GM18505 (cell line): ENCODE data around the gene AGPAT3.

Experiments
- ATAC-seq: cut with Tn5 transposase; IDR thresholded peaks from one replicate; pipeline ENCODE4 v1.9.1; 2021; ENCODE audit not compliant: unreplicated experiment
- POLR2A ChIP-seq: IDR thresholded peaks from 4 replicates; pipeline ENCODE4 v1.6.1; 2011; ENCODE audit warnings: borderline replicate concordance; ENCODE audit not compliant: insufficient read depth, insufficient read length; ENCODE audit errors: extremely low read depth

AGPAT3 gene

DNA sequence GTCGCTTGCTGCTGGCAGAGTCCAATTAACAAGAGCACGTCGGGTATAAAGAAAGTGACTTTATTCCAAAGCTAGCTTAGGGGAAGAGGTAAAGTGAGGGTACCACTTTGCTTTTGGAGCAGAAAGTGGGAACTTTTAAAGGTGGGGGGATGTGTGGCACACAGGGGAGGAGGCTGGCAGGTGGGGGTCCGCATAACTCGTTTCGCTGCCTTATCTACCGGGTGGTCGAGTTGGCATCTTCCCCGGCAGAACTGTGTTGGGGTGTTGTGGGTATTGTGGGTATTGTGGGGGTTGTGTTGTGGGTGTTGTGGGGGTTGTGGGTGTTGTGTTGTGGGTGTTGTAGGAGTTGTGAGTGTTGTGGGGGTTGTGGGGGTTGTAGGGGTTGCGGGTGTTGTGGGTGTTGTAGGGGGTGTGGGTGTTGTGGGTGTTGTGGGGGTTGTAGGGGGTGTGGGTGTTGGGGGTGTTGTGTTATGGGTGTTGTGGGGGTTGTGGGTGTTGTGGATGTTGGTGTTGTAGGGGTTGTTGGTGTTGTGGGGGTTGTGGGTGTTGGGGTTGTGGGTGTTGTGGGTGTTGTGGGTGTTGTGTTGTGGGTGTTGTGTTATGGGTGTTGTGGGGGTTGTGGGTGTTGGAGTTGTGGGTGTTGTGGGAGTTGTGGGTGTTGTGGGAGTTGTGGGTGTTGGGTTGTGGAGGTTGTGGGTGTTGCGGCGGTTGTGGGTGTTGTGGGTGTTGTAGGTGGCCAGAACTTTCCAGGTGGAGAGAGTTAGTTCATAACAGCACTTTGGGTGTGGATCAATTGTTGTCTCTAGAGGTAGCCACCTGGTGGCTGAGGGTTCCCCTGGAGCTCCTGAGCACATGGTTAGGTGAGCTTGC is 52.7 kb downstream of the AGPAT3 start:
- TF ChIP-seq POLR2A = no peak
- ATAC-seq = no peak

- no peak for TF ChIP-seq POLR2A
- ATAC-seq = no peak
Measured at GRCh38 chr21:43918385-43918947, 53.4 kb downstream of the AGPAT3 start.

DNA sequence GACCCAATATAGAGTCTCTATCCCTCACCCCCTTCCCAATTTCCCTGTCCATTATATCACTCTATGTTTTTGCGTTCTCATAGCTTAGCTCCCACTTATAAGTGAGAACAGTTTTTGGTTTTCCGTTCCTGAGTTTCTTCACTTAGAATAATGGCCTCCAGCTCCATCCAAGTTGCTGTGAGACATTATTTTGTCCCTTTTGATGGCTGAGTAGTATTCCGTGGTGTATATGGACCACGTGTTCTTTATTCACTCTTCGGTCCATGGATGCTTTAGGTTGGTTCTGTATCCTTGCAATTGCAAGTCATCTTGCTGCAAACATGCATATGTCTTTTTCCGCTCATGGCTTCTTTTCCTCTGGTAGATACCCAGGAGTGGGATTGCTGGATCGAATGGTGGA is 54.3 kb downstream of the AGPAT3 start:
- ATAC-seq = no peak
- no peak for TF ChIP-seq POLR2A

- ATAC-seq = no peak
- TF ChIP-seq POLR2A = no peak
Measured at GRCh38 chr21:43919871-43920801, 55.1 kb downstream of the AGPAT3 start.

DNA sequence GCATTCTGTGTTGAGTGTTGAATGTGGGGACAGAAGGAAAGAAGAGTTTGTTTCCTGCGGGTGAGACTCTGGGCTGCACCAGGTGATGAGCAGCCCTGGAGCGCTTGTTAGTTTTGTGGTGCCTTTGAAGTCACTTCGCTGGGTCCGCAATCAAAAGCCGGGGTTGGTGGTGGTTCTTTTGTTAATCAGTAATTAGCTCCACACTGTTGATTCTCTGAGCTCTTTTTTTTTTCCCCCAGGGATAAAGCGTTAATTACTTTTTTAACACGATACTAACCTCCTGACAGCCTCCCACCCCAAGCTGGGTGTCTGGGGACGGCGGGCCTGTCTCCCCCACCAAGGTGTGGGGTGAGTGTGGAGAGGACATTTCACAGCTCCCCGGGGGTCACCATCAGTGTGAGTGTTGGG is 56.6 kb downstream of the AGPAT3 start:
- no peak for ATAC-seq
- TF ChIP-seq POLR2A = no peak

DNA sequence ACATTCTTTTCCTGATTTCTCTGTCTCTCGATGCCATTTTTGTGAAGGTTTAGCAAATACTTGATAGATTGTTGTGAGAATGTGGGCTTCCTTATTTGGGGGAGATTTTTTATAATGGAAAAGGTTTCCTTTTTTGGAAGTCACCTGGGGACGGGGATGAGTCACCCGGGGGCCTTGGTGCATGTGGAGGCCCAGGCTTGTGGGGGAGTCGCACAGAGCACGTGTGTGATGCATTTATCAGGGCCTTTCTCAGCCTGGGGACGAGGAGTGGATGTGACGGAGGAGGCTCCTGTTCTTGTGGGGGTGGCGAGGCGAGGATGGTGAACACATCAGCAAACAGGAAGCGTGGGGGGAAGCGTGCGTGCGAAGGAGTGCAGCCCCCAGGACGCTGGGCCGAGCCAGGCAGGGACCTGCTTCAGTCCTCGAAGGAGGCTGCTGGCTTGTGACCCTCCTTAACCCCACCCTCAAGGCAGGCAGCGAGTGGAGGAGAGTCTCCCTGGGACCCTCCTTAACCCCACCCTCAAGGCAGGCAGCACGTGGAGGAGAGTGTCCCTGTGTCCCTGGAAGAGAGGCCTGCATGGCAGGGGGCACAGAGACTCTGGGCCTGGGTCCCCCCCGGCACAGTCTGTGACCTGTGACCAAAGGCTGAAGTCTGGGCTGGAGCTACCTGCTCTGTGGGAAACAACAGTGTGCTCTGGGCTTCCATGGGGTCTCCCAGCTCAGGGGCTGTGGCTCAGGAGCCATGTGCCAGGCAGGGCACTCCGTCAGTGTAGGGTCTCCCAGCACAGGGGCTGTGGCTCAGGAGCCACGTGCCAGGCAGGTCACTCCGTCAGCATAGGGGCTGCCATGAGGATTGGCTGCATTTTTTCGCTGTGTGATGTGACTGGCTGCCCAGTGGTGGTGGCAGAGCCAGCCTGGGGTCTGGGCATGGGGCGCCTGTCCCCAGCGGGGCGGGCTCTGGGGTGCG is 57.2 kb downstream of the AGPAT3 start:
- no peak for ATAC-seq
- TF ChIP-seq POLR2A = no peak

DNA sequence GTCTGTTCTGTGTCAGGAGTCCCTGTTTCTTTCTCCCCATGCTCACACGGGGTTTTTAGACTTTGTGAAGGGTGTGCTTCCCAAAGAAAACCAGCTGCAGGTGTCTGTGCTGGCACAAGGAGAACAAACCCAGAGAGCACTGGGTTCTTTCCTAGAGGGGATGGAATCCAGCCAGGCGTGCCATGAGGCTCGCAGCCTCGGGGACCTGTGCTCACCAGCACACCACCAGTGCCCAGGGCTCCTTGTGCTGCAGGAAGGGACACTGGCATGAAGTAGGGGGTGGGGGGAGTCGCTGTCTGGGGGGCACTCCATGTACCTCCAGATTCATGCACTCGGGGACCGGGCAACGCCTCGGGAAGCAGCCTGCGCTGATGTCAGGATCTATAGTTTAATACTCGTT is 57.9 kb downstream of the AGPAT3 start:
- TF ChIP-seq POLR2A = no peak
- ATAC-seq = no peak

- ATAC-seq = no peak
- TF ChIP-seq POLR2A = no peak
Measured at GRCh38 chr21:43923391-43923790, 58.4 kb downstream of the AGPAT3 start.

GRCh38 chr21:43924421-43925095 is 59.5 kb downstream of the AGPAT3 start:
- no peak for TF ChIP-seq POLR2A
- ATAC-seq = no peak

DNA sequence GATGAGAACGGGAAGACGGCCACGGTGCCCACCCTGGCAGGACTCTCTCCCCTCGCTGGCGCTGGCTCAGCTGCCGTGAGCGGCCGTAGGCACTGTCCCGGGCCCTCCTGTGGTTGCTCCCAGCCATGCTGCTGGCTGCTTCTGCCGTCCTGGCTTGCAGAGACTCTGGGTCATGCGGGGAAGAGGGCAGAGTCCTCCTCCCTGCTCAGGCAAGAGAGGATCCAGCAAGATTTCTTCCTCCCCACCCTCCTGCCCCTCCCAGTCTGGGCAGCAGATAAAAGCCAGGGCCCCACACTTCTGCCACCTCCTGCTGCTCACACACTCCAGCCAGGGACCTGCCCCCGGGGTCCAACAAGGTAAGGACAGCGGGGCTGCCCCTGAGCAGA is 60.1 kb downstream of the AGPAT3 start:
- TF ChIP-seq POLR2A = no peak
- ATAC-seq = no peak

DNA sequence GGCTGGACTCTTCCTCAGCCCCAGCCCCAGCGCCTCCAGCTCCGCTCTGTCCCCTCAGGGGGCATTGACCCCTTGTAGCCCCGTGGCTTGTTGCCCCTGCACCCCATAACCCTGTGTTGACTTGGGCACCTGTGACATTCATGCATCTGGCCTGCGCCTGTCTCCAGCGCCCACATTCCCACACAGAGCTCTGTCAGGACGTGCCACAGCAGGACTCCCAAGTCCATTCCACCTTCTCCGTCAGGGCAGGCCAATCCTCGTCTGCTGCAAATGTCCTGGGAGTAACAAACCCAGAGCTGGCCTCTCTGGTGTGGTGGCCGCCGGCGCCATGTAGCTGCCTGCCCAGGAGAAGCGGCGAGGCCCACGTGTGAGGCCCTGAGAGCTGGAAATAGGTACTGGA is 60.6 kb downstream of the AGPAT3 start:
- no peak for TF ChIP-seq POLR2A
- no peak for ATAC-seq

GRCh38 chr21:43926196-43926595 is 61.2 kb downstream of the AGPAT3 start:
- no peak for ATAC-seq
- no peak for TF ChIP-seq POLR2A
